ENCODE data around the gene BUB1.
"Not testable (repeated sequence)": the region's sequence is repeated elsewhere in the genome, so short reads cannot be mapped to it uniquely, and the experiment has no call there.

BUB1 gene

DNA sequence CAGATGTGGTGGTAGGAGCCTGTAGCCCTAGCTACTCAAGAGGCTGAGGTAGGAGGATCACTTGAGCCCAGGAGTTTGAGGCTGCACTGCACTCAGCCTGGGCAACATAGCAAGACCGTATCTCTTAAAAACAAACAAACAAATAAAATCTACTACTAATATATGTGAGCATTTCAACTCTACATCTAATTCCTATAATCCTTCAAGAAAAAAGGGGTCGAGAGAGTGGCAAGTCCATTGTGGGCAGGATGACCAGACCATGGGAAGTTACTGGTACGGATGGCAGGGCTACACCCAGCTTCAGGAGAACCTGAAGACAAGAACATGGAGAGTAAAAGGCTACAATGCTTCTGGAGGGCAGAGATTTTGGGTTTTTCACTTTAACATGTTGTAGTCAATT, 24.0 kb downstream of the BUB1 start:
- DNase-seq = no peak

DNA sequence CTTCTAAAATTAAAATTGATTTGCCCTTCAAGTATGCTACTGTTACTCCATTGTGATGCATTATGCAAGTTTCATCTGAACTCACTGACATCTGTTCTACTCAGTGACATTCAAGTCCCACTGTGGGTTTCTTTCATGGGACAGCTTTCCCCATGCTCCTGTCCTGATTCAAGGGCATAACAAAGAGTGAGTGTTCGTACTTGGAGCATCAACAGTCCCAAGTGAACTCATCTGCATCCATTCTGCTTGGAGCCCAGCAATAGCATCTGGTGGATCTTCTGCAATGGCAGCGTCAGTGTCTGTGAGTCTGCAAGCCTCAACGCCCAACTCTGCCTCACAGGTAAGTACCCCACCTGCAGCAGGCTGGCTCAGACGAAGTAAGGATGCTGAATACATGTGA, 27.5 kb downstream of the BUB1 start:
- no peak for DNase-seq

DNA sequence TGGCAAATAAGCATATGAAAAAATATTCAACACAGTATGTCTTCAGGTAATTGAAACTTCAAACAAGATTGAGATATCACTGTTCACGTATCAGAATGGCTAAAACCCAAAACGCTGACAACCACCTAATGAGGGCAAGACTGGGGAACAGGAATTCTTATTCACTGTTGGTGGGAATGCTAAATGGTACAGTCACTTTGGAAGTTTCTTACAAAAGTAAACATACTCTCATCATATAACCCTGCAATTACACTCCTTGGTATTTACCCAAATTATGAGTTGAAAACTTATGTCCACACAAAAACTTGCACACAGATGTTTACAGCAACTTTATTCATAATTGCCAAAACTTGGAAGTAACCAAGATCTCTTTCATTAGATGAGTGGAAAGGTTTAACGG, 30.1 kb downstream of the BUB1 start:
- no peak for DNase-seq

DNA sequence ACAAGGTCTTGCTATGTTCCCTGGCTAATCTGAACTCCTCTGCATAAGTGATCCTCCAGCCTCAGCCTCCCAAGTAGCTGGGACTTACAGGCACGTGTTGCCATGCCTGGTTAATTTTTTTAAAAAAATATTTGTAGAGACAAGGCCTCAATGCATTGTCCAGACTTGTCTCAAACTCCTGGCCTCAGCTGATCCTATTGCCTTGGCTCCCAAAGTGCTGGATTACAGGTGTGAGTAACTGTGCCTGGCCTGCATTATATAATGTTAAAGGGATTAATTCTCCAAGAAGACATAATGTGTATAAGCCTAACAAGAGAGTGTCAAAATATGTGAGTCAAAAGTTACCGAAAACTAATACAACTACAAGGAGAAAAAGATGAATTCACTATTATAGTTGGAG, 32.2 kb downstream of the BUB1 start:
- DNase-seq = no peak

DNA sequence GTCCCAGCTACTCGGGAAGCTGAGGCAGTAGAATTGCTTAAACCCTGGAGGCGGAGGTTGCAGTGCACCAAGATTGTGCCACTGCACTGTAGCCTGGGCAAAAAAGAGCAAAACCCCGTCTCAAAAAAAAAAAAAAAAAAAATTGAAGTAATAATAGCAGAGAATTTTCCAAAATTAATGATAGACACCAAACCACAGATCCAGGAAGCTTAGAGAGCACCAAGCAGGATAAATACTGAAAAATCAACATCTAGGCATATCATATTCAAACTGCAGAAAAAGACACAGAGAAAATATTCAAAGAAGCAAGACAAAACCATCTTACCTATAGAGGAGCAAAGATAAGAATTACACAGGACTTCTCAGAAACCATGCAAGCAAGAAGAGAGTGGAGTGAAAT, 33.5 kb downstream of the BUB1 start:
- no peak for DNase-seq

DNA sequence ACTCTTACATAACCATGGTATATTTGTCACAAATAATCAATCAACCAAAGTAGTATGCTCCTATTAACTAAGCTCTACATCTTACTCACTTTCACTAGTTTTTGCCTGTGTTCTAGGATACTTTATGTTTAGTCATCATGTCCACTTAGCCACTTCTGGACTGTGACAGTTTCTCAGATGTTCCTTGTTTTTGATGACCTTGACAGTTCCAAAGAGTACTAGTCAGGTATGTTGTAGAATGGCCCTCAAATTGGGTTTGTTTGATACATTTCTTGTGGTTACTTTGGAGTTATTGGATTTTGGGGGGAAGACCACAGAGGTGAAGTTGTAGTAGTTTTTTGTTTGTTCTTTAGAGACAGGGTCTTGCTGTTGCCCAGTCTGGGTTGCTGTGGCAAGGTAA, 35.5 kb downstream of the BUB1 start:
- no peak for DNase-seq

DNA sequence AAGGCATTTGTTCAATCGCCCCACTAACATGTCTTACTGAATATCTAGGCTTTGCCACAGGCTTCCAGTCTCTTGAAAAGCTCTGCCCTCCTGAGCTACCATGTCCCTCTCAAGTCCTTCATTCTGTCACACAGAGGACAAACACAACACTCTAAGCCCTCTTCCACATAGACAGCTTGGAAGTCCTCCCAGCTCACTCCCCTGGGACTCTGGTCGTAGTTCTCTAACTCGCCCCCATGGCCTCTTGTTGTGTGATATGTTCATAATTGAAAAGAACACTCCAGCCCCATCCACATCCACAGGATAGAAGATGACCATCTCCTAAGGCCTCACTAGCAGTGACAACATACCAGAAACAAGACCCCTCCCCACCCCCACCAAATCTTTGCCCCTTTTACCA, 37.9 kb downstream of the BUB1 start:
- no peak for DNase-seq

DNA sequence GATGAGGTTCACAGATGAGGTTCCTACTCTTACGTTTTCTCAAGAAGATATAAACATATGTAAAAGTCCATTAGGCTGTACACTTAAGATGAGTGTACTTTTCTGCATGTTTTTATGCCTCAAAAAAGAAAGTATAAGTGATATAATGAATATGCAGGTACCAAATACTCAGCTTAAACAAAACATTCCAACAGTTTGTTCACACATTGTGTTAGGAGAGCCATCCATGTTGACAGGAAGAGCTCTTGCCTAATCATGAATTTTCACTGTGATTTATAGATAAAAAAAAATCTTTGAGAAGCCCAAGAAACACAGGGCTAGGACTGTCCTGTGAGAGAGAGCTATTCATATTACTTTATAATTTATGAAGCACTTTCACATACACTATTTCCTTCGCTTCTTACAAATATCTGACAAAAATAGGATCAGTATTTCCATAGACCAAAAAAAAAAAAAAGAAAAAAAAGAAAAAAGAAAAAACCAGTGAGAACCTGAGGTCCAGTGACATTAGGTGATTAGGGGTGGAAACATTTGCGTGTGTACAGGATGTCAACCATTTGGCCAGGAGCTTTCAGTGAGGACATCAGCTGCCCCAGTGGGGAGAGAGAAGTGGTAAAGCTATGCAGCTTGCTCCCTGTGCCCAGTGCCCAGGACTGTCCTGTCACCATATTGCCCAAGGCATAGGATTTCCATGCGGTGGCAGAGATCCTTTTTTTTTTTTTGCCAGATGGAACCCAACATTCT, 38.7 kb downstream of the BUB1 start:
- no peak for DNase-seq

DNA sequence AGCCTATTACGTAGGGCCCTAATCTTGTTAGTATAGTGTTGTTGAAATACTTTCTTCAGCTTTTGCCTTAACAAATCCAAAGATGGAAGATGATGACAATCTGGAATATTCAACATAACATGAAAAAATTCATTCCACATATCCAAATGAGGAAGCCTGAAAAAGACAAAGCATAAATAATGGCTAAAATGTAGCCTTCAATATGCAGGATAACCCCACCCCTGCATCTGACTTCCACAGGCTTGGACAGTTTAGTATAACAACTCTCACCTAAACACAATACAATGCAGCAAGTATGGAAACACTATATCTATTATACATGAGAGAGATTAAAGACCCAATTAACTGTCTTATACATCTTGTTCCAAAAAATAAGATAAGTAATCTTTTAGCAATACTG, 39.9 kb downstream of the BUB1 start:
- DNase-seq = no peak

DNA sequence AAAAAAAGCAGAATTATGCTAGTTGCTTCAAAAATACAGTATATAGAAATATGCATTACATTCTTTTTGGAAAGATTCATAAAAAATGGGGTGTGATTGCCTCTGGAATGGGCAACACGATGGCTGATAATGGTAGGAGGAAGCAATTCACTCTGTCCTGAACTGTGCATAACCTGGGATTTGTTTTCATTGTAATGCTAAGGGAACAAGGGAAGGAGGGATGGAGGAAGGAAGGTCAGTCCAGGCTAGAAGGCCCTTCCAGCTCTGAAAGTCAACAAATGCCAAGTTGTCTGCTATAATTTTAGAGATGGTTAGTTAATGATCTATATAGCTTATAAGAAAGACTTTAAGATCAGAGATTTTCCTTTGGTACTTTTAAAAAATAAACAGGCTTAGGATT, 40.8 kb downstream of the BUB1 start:
- no peak for DNase-seq

DNA sequence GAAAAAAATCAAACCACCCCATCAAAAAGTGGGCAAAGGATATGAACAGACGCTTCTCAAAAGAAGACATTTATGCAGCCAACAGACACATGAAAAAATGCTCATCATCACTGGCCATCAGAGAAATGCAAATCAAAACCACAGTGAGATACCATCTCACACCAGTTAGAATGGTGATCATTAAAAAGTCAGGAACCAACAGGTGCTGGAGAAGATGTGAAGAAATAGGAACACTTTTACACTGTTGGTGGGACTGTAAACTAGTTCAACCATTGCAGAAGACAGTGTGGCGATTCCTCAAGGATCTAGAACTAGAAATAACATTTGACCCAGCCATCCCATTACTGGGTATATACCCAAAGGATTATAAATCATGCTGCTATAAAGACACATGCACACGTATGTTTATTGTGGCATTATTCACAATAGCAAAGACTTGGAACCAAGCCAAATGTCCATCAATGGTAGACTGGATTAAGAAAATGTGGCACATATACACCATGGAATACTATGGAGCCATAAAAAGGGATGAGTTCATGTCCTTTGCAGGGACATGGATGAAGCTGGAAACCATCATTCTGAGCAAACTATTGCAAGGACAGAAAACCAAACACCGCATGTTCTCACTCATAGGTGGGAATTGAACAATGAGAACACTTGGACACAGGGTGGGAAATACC, 41.8 kb downstream of the BUB1 start:
- DNase-seq = not testable (repeated sequence)

DNA sequence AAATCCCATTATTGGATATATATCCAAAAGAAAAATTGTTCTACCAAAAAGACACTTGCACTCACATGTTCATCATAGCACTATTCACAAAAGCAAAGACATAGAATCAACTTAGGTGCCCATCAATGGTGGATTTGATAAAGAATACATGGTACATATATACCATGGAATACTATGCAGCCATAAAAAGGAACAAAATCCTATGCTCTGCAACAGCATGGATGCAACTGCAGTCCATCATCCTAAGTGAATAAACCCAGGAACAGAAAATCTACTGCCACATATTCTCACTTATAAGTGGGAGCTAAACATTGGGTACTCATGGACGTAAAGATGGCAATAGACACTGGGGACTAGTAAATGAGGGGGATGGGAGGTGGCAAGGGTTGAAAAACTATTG, 50.5 kb downstream of the BUB1 start:
- DNase-seq = not testable (repeated sequence)

DNA sequence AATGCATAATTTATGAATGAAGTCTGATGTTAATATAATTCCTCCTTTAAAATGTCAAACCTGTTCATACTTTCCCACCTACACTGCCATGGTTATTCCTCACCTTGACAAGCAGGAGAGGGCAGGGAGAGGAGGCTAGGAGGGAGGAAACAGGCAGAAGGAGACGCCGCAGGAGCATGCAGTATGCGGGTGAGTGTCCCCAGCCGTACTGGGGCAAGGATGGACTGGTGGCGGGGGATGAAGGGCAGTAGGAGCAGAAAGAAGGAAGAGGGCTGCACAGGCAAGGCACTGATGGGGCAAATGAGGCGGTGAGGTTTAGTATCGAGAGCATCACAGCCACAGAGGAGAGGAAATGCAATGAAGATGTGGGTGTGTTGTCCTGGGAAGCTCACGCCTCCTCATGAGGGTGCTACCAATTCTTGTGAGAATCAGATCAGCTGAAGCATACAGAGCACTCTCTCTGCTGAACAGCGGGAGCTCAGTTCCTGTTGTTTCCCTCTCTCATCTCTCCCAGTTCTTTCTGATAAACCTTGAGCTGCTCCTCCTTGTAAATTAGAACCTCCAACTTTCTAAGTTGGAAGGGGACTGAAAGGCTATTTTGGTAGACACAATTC, 58.4 kb downstream of the BUB1 start:
- DNase-seq = not testable (repeated sequence)

DNA sequence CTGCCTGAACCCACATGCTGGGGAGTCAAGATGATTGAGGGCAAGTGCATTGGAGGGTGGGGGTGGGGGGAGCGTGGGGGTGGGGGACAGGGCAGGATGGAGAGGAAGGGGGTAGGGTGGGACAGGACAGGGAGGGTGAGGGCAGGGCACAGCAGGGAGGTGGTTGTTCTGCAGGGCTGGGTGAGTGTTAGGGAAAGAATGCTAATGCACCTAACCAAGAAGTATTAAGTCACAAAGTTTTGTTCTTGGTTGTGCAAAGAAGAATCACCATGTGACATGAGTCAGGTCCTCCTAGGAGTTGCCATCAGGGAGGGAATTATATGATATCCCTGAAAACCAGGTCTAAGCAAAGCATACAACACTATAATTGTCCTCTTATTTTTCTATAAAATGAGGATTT, 63.9 kb downstream of the BUB1 start:
- DNase-seq = not testable (repeated sequence)

DNA sequence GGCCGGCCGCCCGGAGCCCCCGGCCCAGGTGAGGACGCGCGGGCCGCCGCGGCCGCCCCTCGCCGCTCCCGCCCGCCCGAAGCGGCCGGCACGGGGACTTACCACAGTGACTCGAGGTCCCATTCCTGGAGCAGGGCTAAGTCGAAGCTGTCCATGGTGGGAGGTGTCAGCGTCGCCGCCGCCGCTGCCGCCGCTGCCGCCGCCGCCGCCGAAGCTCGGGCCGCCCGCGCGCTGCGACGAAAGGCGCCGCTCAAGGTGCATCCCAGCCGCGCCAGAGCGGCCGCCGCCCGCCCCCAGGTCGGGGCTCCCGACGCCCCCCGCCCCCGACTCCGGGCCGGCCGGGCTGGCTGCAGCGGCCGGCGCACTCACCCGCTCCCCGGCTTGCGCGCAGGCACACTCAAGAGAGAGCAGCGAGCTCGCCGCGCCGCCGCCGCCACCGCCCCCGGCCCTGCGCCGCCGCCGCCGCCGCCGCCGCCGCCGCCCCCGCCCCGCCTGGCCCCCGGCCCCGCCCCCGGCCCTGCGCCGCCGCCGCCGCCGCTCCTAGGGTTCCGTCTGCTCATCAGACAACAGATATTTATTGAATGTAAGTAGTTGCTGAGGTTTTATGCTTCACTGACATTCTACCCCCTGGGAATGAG, 67.1 kb downstream of the BUB1 start:
- DNase-seq = not testable (repeated sequence)

DNA sequence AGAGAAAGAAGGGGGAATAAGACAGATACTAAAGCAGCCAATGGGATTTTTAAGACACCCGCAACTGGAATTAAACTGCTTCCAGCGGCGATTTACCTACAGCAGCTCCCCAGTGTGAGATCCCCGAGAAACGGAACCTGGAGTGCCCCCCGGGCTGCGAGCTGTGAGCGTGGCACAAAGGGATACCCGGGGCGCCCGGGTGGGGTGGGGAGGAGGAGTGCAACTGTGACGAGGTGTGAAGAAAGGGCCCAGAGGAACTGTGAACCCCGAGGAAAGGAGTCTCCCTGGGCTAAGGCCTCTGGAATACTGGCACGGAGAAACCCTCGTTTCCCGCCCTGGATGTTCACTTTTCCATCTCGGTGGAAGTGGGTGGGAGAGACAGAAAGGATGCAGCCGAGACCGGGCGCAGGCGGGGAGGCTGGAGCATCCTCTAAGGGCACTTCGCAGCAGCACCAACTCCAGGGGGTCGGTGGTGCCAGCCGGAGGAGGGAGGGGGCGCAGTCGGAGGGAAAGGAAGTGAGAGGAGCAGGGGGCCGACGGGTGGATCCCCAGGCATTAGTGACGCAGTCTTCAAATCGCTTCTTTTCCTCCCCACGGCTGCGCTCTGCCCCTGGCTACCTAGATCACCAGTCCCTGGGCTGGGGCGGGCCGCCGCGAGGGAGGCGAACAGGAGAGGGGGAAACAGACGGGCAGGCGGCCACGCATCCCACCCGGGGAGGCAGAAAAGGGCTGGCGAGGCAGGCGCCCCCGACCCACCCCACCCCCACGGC, 67.8 kb downstream of the BUB1 start:
- DNase-seq = not testable (repeated sequence)

DNA sequence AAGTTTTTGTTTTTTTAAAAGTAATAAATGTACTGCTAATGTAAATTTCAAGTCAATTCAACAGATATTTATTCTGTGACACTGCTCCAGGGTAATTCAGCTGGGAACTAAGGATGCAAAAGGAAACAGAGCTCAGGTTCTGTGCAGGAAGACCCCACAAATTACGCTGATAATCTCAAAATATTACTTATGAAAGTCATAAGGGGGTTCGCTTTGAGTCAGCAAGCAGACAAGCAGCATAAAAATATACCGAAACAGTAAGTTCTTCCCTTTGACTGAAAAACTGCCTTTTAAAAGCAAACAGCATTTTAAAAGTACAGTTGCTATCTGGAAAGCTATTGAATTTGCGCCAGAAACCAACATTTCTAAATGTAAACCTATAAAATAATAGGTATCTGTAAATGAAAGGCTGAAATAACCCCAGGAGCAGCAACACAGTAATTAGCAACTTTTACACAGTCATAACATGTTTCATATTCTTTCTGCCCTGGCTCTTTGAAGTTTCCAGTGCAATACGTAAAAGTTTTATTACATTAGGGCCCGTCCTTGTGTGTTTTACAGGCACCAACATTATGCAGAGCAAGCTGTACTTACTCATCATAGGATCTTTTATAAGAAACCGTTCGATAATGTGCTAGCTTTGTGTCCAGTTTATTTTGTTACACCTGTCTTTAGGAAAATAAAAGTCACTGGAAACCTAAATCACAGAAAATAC, 68.9 kb downstream of the BUB1 start:
- DNase-seq = not testable (repeated sequence)

DNA sequence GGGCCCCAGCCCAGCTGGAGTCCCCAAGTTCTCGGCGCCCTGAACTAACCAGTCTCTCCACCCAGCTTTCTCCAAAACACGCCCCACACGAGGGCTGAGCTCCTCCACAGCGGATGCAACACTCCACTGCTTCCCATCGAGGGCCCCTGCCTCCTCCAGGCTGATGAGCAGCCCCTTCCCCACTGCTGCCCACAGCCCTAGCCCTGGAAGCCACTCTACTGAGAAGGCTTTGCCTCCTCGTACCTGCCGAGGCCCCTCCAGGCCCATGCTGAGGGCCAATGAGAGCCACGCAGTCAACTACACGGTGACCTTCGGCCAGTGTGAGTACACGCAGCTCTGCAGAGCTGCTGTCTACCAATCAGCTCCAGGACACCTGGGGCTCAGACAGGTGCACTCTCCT, 72.8 kb downstream of the BUB1 start:
- DNase-seq = not testable (repeated sequence)

DNA sequence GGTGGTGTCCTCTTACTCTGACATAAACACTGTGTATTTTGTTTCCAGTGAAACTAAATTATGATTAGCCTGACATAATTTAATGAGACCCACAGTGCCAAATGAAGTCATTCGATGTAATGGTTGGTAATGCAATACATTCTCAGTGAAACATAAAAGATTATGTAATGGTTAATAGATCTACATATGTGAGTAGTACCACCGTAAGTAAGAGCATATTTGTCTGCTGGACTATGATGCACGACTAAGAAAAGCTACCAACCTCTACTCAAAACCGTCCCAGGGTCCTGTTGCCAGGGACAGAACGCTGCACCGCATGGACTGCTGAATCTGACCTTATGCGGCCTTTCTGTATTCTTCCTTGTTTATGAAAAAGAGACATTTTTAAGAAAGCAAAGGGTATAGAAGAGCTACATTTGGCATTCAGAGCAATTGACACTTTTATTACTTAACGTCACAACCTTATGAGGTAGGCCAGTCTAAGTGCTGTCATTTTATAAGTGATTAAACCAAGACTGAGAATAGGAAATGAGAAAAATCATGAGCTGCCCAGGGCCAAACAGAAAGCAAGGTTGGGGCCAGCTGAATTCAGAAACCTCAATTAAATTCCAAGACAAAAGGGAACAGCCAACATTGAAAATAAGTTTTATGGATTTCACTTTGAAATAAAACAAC, 73.8 kb downstream of the BUB1 start:
- DNase-seq = not testable (repeated sequence)

DNA sequence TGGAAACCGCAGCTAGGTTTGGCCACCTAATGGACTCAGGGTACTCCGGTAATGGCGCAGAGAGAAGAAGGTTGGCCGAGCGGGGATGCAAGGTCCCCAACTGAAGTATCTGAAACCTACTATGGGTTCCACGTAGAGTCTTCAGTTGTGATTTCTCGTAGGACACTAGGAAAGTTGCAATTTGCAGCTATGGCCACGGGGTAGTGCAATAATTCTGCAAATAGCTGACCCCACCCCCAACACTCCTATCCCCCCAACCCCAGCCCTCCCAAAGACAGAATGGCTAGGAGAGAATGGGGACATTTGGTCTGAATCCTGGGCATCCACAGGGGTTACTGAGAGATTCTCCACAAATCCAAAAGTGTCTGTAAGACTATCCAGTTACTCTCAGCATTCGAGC, 75.7 kb downstream of the BUB1 start:
- DNase-seq = not testable (repeated sequence)

DNA sequence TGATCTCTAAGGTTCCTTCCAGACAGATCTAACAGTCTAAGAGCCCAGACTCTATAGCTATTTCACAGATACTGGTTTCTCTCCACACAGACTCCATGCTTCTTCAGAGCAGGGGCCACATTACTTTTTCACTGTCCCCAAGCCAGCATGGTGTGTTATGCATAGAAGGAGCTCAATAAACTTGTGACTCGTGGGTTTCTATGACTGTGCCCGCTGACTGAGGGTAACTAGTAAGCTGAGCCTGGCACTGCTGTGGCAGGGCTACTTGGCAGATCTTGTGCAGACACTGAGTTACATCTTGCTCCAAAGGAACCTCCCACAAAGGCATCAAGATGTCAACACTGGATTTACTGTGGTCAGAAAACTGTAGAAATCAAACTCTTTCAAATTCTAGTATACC, 85.9 kb downstream of the BUB1 start:
- not testable (repeated sequence) for DNase-seq

Data from left hindlimb (tissue), 1 donor.